Thoracic aorta (tissue), 2 donors: Measurements from ENCODE around the gene HECW1. TPM values are rescaled to one million over a fixed set of nuclear protein-coding genes. Genes with fewer than 3 reads are reported as not detected.
"Not testable (repeated sequence)": the region's sequence is repeated elsewhere in the genome, so short reads cannot be mapped to it uniquely, and the experiment has no call there.

Experiments used
- ATAC-seq: fragments of 150-250 bp; one replicate; pipeline ENCODE4 v1.8.0; 2017; ENCODE audit warnings: low read depth; ENCODE audit not compliant: insufficient number of reproducible peaks, low FRiP score
- DNase-seq: peaks from one replicate; pipeline ENCODE4 v3.0.0-alpha.2; 2020; ENCODE audit warnings: low spot score
- H3K27ac ChIP-seq, 2 donors: fragments of 200-600 bp; sonication (generic); 1 replicate in 1 of 2; 2 replicates in 1 of 2; pipeline ENCODE4 v1.5.1; 2016; ENCODE audit warnings: mild to moderate bottlenecking in 2 of 2, moderate library complexity in 2 of 2
- H3K27me3 ChIP-seq: fragments of 200-600 bp; sonication (generic); replicated peaks from 2 replicates; pipeline ENCODE4 v1.6.0; 2016; ENCODE audit warnings: mild to moderate bottlenecking; ENCODE audit not compliant: insufficient read depth
- H3K36me3 ChIP-seq: fragments of 200-600 bp; sonication (generic); one replicate; pipeline ENCODE4 v1.5.1; 2016
- H3K4me1 ChIP-seq, 2 donors: fragments of 200-600 bp; sonication (generic); 1 replicate in 1 of 2; 2 replicates in 1 of 2; pipeline versions ENCODE4 v1.5.1 to v1.6.0; 2016; ENCODE audit warnings: low read depth in 2 of 2, mild to moderate bottlenecking in 1 of 2; ENCODE audit not compliant: control insufficient read depth in 1 of 2
- H3K4me3 ChIP-seq: fragments of 200-600 bp; sonication (generic); 2 replicates; pipeline ENCODE4 v1.5.1; 2016; ENCODE audit warnings: mild to moderate bottlenecking
- H3K9me3 ChIP-seq: fragments of 200-600 bp; sonication (generic); 2 replicates; pipeline ENCODE4 v1.5.1; 2016
- CTCF ChIP-seq: fragments of 200-600 bp; sonication (generic); IDR thresholded peaks from one replicate; pipeline ENCODE4 v1.5.1; 2019; ENCODE audit warnings: antibody characterized with exemption
- total RNA-seq, 2 donors: library from RNA; depleted of rRNA; stranded (reverse); fragments of >200 nt; gene quantifications; one replicate each; pipeline versions ENCODE4 v1.1.0 to v1.2.3, GENCODE V29; 2016

The HECW1 gene
- total RNA-seq, 2 donors from 2014 or later = 0.28 to 2.3 TPM

DNA sequence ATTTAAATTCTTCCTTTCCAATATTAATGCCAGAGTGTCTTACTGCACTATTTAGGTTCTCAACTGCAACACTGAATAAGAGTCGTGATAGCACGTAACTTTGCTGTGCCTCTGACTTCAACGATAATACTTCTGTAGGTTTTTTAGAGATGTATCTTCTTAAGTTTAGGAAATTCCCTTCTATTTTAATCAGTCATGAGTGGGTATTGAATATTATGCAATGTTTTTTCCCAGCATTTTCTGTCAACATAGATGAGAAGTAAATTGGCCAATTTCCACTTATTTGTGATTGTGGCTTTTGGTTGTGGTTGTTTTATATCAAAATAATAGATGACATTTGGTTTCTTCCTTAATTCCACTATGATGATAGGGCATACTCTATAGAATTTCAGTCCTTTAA, 463.8 kb downstream of the HECW1 start:
- TF ChIP-seq CTCF = no peak
- H3K9me3 ChIP-seq = no peaks in the 10 kb centered on the region
- no peak overlapping the region for H3K4me3 ChIP-seq
- no peak for DNase-seq
- no peaks in the 10 kb centered on the region for H3K4me1 ChIP-seq
- H3K27ac ChIP-seq = no peak overlapping the region
- H3K36me3 ChIP-seq = no peaks in the 10 kb centered on the region
- no peaks in the 10 kb centered on the region for H3K27me3 ChIP-seq
- no peak for ATAC-seq

- no peak overlapping the region for H3K27ac ChIP-seq
- H3K4me1 ChIP-seq = peaks cover 0 to 4% of the 10 kb centered on the region in 2 donors
- no peak for TF ChIP-seq CTCF
- no peaks in the 10 kb centered on the region for H3K9me3 ChIP-seq
- H3K4me3 ChIP-seq = no peak overlapping the region
- no peaks in the 10 kb centered on the region for H3K36me3 ChIP-seq
- DNase-seq = no peak
- H3K27me3 ChIP-seq = no peaks in the 10 kb centered on the region
- no peak for ATAC-seq
Observed at GRCh38 chr7:43577485-43577951, 465.1 kb downstream of the HECW1 start.

DNA sequence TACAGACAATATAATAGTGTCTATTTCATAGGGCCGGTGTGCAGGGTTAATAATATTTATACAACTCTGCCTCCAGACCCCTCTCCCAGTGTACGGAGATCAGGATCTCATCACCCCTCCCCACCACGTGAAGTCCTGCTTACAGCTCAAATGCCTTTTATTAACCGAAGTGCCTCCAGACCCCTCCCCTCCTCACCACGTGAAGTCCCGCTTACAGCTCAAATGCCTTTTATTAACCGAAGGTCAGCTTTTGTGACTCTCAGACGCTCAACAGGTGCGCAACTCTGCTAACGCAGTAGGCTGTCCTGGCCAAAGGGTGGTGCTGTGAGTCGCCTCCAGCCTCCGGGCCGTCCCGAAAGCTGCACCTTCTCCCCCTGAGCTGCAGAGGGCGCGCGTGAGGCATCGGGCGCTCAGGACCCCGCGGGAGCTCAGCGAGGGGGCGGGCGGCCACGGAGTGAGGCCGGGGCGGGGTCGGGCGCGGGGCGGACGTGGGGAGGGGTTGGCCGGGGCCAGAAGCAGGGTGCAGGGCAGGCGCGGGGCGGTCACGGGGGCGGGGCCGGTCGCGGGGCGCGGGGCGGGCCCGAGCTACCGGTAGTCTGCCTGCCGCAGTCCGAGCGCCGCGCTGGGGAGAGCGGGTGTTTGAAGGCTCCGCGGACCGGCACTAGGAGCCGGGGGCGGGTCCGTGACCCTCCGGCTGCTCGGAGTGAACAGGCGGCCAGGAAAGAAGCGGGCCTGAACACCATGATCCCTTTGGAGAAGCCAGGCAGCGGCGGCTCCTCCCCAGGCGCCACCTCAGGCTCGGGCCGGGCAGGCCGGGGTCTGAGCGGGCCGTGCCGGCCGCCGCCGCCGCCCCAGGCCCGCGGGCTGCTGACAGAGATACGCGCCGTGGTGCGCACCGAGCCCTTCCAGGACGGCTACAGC, 470.3 kb downstream of the HECW1 start, which contains the start of gene STK17A:
TSS of gene STK17A (plus strand) at position 606 of the 921 bp plus-strand sequence. CDS start at position 742, 136 bp downstream.
- Histone ChIP-seq H3K27me3 (no peaks in the 10 kb centered on the region), H3K4me1 (peaks cover 9 to 36% of the 10 kb centered on the region in 2 donors), H3K36me3 (no peaks in the 10 kb centered on the region), H3K9me3 (no peaks in the 10 kb centered on the region), H3K27ac (peak within 1 kb of the TSS; percentile 97 to 98), H3K4me3 (peak within 1 kb of the TSS; percentile 96)
- peak; percentile 100 for TF ChIP-seq CTCF
- ATAC-seq (peak; percentile 83), DNase-seq (peak; percentile 69)

DNA sequence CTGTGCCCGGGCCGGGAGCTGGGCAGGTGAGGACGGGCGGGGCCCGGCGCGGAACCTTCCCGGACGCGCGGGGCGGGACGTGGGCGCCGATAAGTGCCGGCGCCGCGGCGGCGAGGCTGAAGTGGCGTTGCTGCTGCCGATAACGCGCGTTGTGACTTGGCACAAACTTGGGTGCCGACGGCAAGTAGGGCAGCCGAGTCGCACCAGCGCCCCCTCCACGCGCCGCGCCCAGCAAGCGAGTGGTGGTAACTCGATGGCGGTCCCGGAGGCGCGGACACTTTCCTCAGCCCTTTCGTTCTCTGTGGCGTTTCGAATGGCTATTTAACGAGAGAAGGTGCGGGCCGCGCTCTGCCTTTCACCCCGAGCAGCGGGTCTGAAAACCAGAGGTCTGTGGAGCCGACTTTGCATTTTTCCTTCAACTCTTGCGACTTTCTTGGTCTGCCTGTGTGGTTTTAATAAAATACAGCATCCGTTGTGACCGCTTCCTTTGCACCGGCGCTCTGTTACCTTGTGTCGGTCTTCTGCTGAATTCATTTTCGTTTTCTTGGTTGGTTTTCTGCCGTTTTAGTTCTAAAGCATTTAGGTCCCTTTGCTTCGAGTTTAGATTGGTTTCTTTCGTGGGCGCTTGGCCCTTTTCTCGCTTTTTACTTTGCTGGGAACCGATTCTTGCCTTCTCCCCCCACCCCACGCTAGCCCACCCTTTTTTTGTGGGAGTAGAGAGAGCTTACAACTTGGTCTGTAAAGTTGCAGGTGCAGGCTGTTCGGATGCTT, 471.2 kb downstream of the HECW1 start:
- H3K4me3 ChIP-seq = peak overlapping the region; percentile 96
- H3K36me3 ChIP-seq = no peaks in the 10 kb centered on the region
- peak; percentile 17 for TF ChIP-seq CTCF
- peak; percentile 4 for ATAC-seq
- no peaks in the 10 kb centered on the region for H3K27me3 ChIP-seq
- peaks cover 18 to 45% of the 10 kb centered on the region in 2 donors for H3K4me1 ChIP-seq
- peak overlapping the region; percentile 97 to 98 for H3K27ac ChIP-seq
- peak; percentile 28 for DNase-seq
- H3K9me3 ChIP-seq = no peaks in the 10 kb centered on the region

DNA sequence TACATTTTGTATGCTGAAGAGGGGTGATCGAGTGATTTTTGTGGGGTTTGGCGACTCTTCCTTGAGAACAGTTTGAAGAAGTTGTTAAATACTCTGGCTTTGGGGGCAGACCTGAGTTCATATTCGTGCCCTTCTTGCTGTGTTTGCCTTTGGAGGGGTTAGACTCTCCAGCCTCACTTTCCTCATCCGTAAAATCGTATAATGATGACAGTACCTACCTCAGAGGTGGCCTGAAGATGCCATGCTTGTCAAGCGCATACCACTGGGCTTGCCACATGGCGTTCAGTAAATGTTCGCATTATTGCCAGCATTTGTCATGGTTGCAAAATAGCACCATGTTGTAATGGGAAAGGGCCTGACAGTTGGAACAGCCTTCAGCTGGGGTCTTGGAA, 471.7 kb downstream of the HECW1 start:
- no peaks in the 10 kb centered on the region for H3K9me3 ChIP-seq
- H3K4me3 ChIP-seq = peak overlapping the region; percentile 96
- no peaks in the 10 kb centered on the region for H3K36me3 ChIP-seq
- peak overlapping the region; percentile 97 to 98 for H3K27ac ChIP-seq
- H3K4me1 ChIP-seq = peaks cover 23 to 50% of the 10 kb centered on the region in 2 donors
- DNase-seq (no peak), ATAC-seq (peak; percentile 45)
- H3K27me3 ChIP-seq = no peaks in the 10 kb centered on the region
- no peak for TF ChIP-seq CTCF

DNA sequence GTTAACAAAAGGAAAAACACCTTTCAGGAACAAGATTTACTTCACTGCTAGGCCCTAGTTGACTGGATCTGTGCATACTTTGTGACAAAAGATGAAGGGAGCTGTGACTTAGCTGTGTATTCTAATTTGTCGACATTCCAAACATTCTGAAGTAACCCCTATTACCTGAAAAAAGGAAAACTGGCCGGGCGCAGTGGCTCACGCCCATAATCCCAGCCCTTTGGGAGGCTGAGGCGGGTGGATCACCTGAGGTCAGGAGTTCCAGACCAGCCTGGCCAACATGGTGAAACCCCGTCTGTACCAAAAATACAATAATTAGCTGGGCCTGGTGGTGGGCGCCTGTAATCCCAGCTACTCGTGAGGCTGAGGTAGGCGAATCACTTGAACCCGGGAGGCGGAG, 472.3 kb downstream of the HECW1 start:
- H3K27me3 ChIP-seq, DNase-seq, H3K36me3 ChIP-seq, ATAC-seq, H3K9me3 ChIP-seq: not testable (repeated sequence)
- Histone ChIP-seq H3K27ac (peak overlapping the region; percentile 97 to 98), H3K4me1 (peaks cover 24 to 54% of the 10 kb centered on the region in 2 donors), H3K4me3 (peak overlapping the region; percentile 96)
